Activated CD8-positive, alpha-beta memory T cell treated with anti-CD3 and anti-CD28 coated beads, Interleukin-2, amount 10 ng/mL, durations not matched to agents 7 days and 5 days (primary cell): ENCODE measurements around the gene ART4. TPM values are rescaled to one million over a fixed set of nuclear protein-coding genes. Genes with fewer than 3 reads are reported as not detected.

Experiments used
- ATAC-seq: fragments of 150-1000 bp; cut with Tn5 transposase; one replicate; pipeline ENCODE4 v1.10.0; 2021; ENCODE audit warnings: moderate library complexity
- CTCF ChIA-PET: fragments of 350-600 bp; sonication (Branson Sonifier 250); formaldehyde crosslinking; loops from one replicate; lab custom pipeline; 2021; ENCODE audit warnings: antibody characterized with exemption; lab: Charles Lee
- DNase-seq: peaks from one replicate; pipeline ENCODE4 v3.0.0-alpha.2; 2020
- H3K27ac Mint-ChIP-seq: one replicate; pipeline ENCODE4 v1.8.0; 2021; ENCODE audit warnings: mild to moderate bottlenecking, mixed read lengths
- H3K27me3 Mint-ChIP-seq: one replicate; pipeline ENCODE4 v1.8.0; 2021; ENCODE audit warnings: mixed read lengths
- H3K36me3 Mint-ChIP-seq: one replicate; pipeline ENCODE4 v1.8.0; 2021; ENCODE audit warnings: mild to moderate bottlenecking, mixed read lengths
- H3K4me1 Mint-ChIP-seq: one replicate; pipeline ENCODE4 v1.8.0; 2021; ENCODE audit warnings: mixed read lengths
- H3K4me3 Mint-ChIP-seq: one replicate; pipeline ENCODE4 v1.8.0; 2021; ENCODE audit warnings: mild to moderate bottlenecking, moderate library complexity, mixed read lengths
- H3K9me3 Mint-ChIP-seq: one replicate; pipeline ENCODE4 v1.8.0; 2022; ENCODE audit warnings: low read depth, mixed read lengths
- total RNA-seq, 2 experiments: library from RNA; stranded (reverse); gene quantifications; one replicate each; pipeline ENCODE4 v1.2.3, GENCODE V29; 2021

The ART4 gene
- total RNA-seq, 2 experiments from 2014 or later, result not detected

GRCh38 chr12:14873440-14874185, 30.3 kb upstream of the ART4 start:
- no peaks in the 10 kb centered on the region for H3K27me3 Mint-ChIP-seq
- ATAC-seq (no peak), DNase-seq (no peak)
- H3K27ac Mint-ChIP-seq, result no peak overlapping the region
- H3K4me3 Mint-ChIP-seq, result no peak overlapping the region
- peaks cover 3% of the 10 kb centered on the region for H3K4me1 Mint-ChIP-seq
- H3K36me3 Mint-ChIP-seq, result no peaks in the 10 kb centered on the region
- CTCF ChIA-PET, result interaction anchor here (1.3 to 1.4 kb wide), 2 partner anchors 12 to 14 kb away, joined by 4 to 5 read pairs; partner anchors contain the start of gene MGP
- no peaks in the 10 kb centered on the region for H3K9me3 Mint-ChIP-seq

GRCh38 chr12:14871886-14872285, 28.6 kb upstream of the ART4 start:
- Mint-ChIP-seq H3K4me3 (no peak overlapping the region), H3K27ac (no peak overlapping the region), H3K4me1 (peaks cover 3% of the 10 kb centered on the region), H3K36me3 (no peaks in the 10 kb centered on the region), H3K27me3 (no peaks in the 10 kb centered on the region), H3K9me3 (no peaks in the 10 kb centered on the region)
- CTCF ChIA-PET, result no interaction called here
- DNase-seq (no peak), ATAC-seq (no peak)

GRCh38 chr12:14871247-14871646, 27.9 kb upstream of the ART4 start:
- H3K9me3 Mint-ChIP-seq, result no peaks in the 10 kb centered on the region
- no peak overlapping the region for H3K4me3 Mint-ChIP-seq
- no peak for ATAC-seq
- CTCF ChIA-PET, result no interaction called here
- no peaks in the 10 kb centered on the region for H3K36me3 Mint-ChIP-seq
- DNase-seq, result no peak
- peaks cover 3% of the 10 kb centered on the region for H3K4me1 Mint-ChIP-seq
- no peaks in the 10 kb centered on the region for H3K27me3 Mint-ChIP-seq
- H3K27ac Mint-ChIP-seq, result no peak overlapping the region

GRCh38 chr12:14868916-14869506, 25.7 kb upstream of the ART4 start:
- ATAC-seq (no peak), DNase-seq (no peak)
- CTCF ChIA-PET, result no interaction called here
- Mint-ChIP-seq H3K9me3 (peaks cover 2% of the 10 kb centered on the region), H3K4me3 (no peak overlapping the region), H3K36me3 (no peaks in the 10 kb centered on the region), H3K27ac (no peak overlapping the region), H3K27me3 (peaks cover 8% of the 10 kb centered on the region), H3K4me1 (peaks cover 3% of the 10 kb centered on the region)

- Mint-ChIP-seq H3K27me3 (peaks cover 9% of the 10 kb centered on the region), H3K4me1 (no peaks in the 10 kb centered on the region), H3K9me3 (peaks cover 9% of the 10 kb centered on the region), H3K4me3 (no peak overlapping the region), H3K36me3 (peaks cover 8% of the 10 kb centered on the region), H3K27ac (no peak overlapping the region)
- ATAC-seq (no peak), DNase-seq (no peak)
- CTCF ChIA-PET, result no interaction called here
Observed at GRCh38 chr12:14860490-14860889, 17.2 kb upstream of the ART4 start.

- H3K36me3 Mint-ChIP-seq, result peaks cover 8% of the 10 kb centered on the region
- H3K27me3 Mint-ChIP-seq, result no peaks in the 10 kb centered on the region
- H3K27ac Mint-ChIP-seq, result no peak overlapping the region
- ATAC-seq, result no peak
- peaks cover 7% of the 10 kb centered on the region for H3K9me3 Mint-ChIP-seq
- no peak for DNase-seq
- CTCF ChIA-PET, result no interaction called here
- no peaks in the 10 kb centered on the region for H3K4me1 Mint-ChIP-seq
- no peak overlapping the region for H3K4me3 Mint-ChIP-seq
Observed at GRCh38 chr12:14858513-14858912, 15.2 kb upstream of the ART4 start.

- Mint-ChIP-seq H3K4me1 (no peaks in the 10 kb centered on the region), H3K9me3 (peaks cover 2% of the 10 kb centered on the region), H3K27ac (no peak overlapping the region), H3K36me3 (peaks cover 3% of the 10 kb centered on the region), H3K27me3 (no peaks in the 10 kb centered on the region), H3K4me3 (no peak overlapping the region)
- ATAC-seq (no peak), DNase-seq (no peak)
- CTCF ChIA-PET, result no interaction called here
Observed at GRCh38 chr12:14854586-14855183, 11.4 kb upstream of the ART4 start.

GRCh38 chr12:14853961-14854360, 10.6 kb upstream of the ART4 start:
- CTCF ChIA-PET, result interaction anchor here (0.6 kb wide), 1 partner anchor 133 kb away, joined by 5 read pairs; no protein-coding TSS in a partner anchor
- Mint-ChIP-seq H3K27me3 (no peaks in the 10 kb centered on the region), H3K36me3 (no peaks in the 10 kb centered on the region), H3K27ac (no peak overlapping the region), H3K9me3 (no peaks in the 10 kb centered on the region), H3K4me1 (no peaks in the 10 kb centered on the region), H3K4me3 (no peak overlapping the region)
- DNase-seq (no peak), ATAC-seq (no peak)

- CTCF ChIA-PET, result no interaction called here
- Mint-ChIP-seq H3K4me3 (no peak overlapping the region), H3K36me3 (no peaks in the 10 kb centered on the region), H3K9me3 (no peaks in the 10 kb centered on the region), H3K27me3 (no peaks in the 10 kb centered on the region), H3K4me1 (no peaks in the 10 kb centered on the region), H3K27ac (no peak overlapping the region)
- DNase-seq, result no peak
- no peak for ATAC-seq
Observed at GRCh38 chr12:14852880-14853279, 9.6 kb upstream of the ART4 start.

GRCh38 chr12:14850929-14851663, 7.8 kb upstream of the ART4 start:
- H3K36me3 Mint-ChIP-seq, result no peaks in the 10 kb centered on the region
- DNase-seq (no peak), ATAC-seq (no peak)
- H3K27me3 Mint-ChIP-seq, result no peaks in the 10 kb centered on the region
- H3K9me3 Mint-ChIP-seq, result no peaks in the 10 kb centered on the region
- peaks cover 2% of the 10 kb centered on the region for H3K4me1 Mint-ChIP-seq
- H3K27ac Mint-ChIP-seq, result no peak overlapping the region
- H3K4me3 Mint-ChIP-seq, result no peak overlapping the region
- CTCF ChIA-PET, result interaction anchor here (0.6 to 1.1 kb wide), 5 partner anchors 97 to 371 kb away, joined by 3 to 4 read pairs (median 3); no protein-coding TSS in a partner anchor

GRCh38 chr12:14849661-14850060, 6.3 kb upstream of the ART4 start:
- no peaks in the 10 kb centered on the region for H3K27me3 Mint-ChIP-seq
- peaks cover 4% of the 10 kb centered on the region for H3K4me1 Mint-ChIP-seq
- CTCF ChIA-PET, result interaction anchor here (1.2 kb wide), 1 partner anchor 34 kb away, joined by 3 read pairs; no protein-coding TSS in a partner anchor

GRCh38 chr12:14846876-14847580, 3.7 kb upstream of the ART4 start:
- peaks cover 4% of the 10 kb centered on the region for H3K4me1 Mint-ChIP-seq
- DNase-seq, result no peak
- no peak overlapping the region for H3K4me3 Mint-ChIP-seq
- H3K27ac Mint-ChIP-seq, result no peak overlapping the region
- no peaks in the 10 kb centered on the region for H3K27me3 Mint-ChIP-seq
- H3K9me3 Mint-ChIP-seq, result no peaks in the 10 kb centered on the region
- no peaks in the 10 kb centered on the region for H3K36me3 Mint-ChIP-seq
- CTCF ChIA-PET, result interaction anchor here (0.6 to 7.7 kb wide), 8 partner anchors 10 to 374 kb away, joined by 3 to 62 read pairs (median 3); partner anchors contain the start of genes ERP27 and RERG
- ATAC-seq, result no peak

More at GRCh38 chr12:14849661-14850060, 6.3 kb upstream of the ART4 start:
- no peak overlapping the region for H3K4me3 Mint-ChIP-seq
- no peaks in the 10 kb centered on the region for H3K36me3 Mint-ChIP-seq
- H3K9me3 Mint-ChIP-seq, result no peaks in the 10 kb centered on the region
- no peak for ATAC-seq
- DNase-seq, result no peak
- no peak overlapping the region for H3K27ac Mint-ChIP-seq
